Keratinocyte (primary cell): Measurements from ENCODE around the gene SPATS2. TPM values are rescaled to one million over a fixed set of nuclear protein-coding genes. Genes with fewer than 3 reads are reported as not detected.

ENCODE experiments used
- DNase-seq: peaks from one replicate; pipeline ENCODE4 v3.0.0-alpha.2; 2011; ENCODE audit warnings: low read depth, missing footprints, low spot score
- FAIRE-seq: peaks from 2 replicates; lab custom pipeline; 2011; peaks lifted over from hg19 to GRCh38; lab: Jason Lieb, UNC
- H2AFZ ChIP-seq: 2 replicates; pipeline ENCODE4 v1.6.0; 2012; ENCODE audit warnings: low read length, control low read depth, inconsistent platforms; ENCODE audit not compliant: control insufficient read depth
- H3K27ac ChIP-seq: 2 replicates; pipeline ENCODE4 v1.5.1; 2011; ENCODE audit warnings: low read length; ENCODE audit not compliant: control insufficient read depth, insufficient read depth
- H3K27me3 ChIP-seq: 3 replicates; pipeline ENCODE4 v1.6.0; 2011; ENCODE audit warnings: low read length; ENCODE audit not compliant: control insufficient read depth, insufficient read depth; ENCODE audit errors: extremely low read depth
- H3K36me3 ChIP-seq, 2 experiments: 2 replicates in 1 of 2; 3 replicates in 1 of 2; pipeline ENCODE4 v1.5.1; 2011; ENCODE audit warnings: low read length in 2 of 2, mild to moderate bottlenecking in 1 of 2; ENCODE audit not compliant: control insufficient read depth in 2 of 2, insufficient read depth in 2 of 2; ENCODE audit errors: extremely low read depth in 1 of 2
- H3K4me1 ChIP-seq: 3 replicates; pipeline ENCODE4 v1.5.1; 2011; ENCODE audit warnings: low read length; ENCODE audit not compliant: control insufficient read depth, insufficient read depth; ENCODE audit errors: extremely low read depth
- H3K4me2 ChIP-seq: 3 replicates; pipeline ENCODE4 v1.6.0; 2011; ENCODE audit warnings: low read depth, low read length; ENCODE audit not compliant: control insufficient read depth, insufficient read depth; ENCODE audit errors: extremely low read depth
- H3K4me3 ChIP-seq, 3 experiments: fragments of 200-600 bp in 1 of 3; sonication (generic) in 1 of 3; 2 replicates in 2 of 3; 3 replicates in 1 of 3; pipeline ENCODE4 v1.5.1; 2011 to 2016; ENCODE audit warnings: low read length in 3 of 3, mild to moderate bottlenecking in 3 of 3, control low read depth in 2 of 3, inconsistent platforms in 1 of 3, low read depth in 1 of 3, mixed read lengths in 1 of 3, mixed run types in 1 of 3, moderate library complexity in 1 of 3; ENCODE audit not compliant: control insufficient read depth in 2 of 3, insufficient read depth in 2 of 3; ENCODE audit errors: extremely low read depth in 1 of 3
- H3K79me2 ChIP-seq: 2 replicates; pipeline ENCODE4 v1.6.0; 2012; ENCODE audit warnings: low read length; ENCODE audit not compliant: control insufficient read depth, insufficient read depth
- H3K9ac ChIP-seq: 3 replicates; pipeline ENCODE4 v1.6.0; 2011; ENCODE audit warnings: low read length; ENCODE audit not compliant: control insufficient read depth, insufficient read depth; ENCODE audit errors: extremely low read depth
- H3K9me1 ChIP-seq: 3 replicates; pipeline ENCODE4 v1.6.0; 2011; ENCODE audit warnings: low read length; ENCODE audit not compliant: control insufficient read depth, insufficient read depth; ENCODE audit errors: extremely low read depth
- H3K9me3 ChIP-seq: 2 replicates; pipeline ENCODE4 v1.5.1; 2012; ENCODE audit warnings: low read depth, low read length; ENCODE audit not compliant: control insufficient read depth
- H4K20me1 ChIP-seq: 3 replicates; pipeline ENCODE4 v1.6.0; 2011; ENCODE audit warnings: low read length; ENCODE audit not compliant: control insufficient read depth, insufficient read depth; ENCODE audit errors: extremely low read depth
- CTCF ChIP-seq, 3 experiments: IDR thresholded peaks in 1 of 3; conservative IDR thresholded peaks in 1 of 3; optimal IDR thresholded peaks in 1 of 3; 2 replicates in 2 of 3; 3 replicates in 1 of 3; pipeline versions ENCODE3 to v1.5.1; 2011; ENCODE audit warnings: low read length in 3 of 3, mild to moderate bottlenecking in 3 of 3, moderate library complexity in 2 of 3, control low read depth in 1 of 3, inconsistent platforms in 1 of 3; ENCODE audit not compliant: insufficient read depth in 2 of 3; ENCODE audit errors: extremely low read depth in 1 of 3
- EZH2 ChIP-seq: IDR thresholded peaks from one replicate; pipeline ENCODE4 v1.6.1; 2012; ENCODE audit warnings: inconsistent platforms, mild to moderate bottlenecking, low read length, moderate library complexity
- dilution Hi-C: fragments of 300-500 bp; cut with MboI; formaldehyde crosslinking; loops from one replicate; pipeline ENCODE4 v1.7.0; 2020; ENCODE audit warnings: low sequenced_read_pairs; ENCODE audit not compliant: extremely low pct_ligation_motif_present
- polyA plus RNA-seq, 5 experiments: library from polyadenylated mRNA; depleted of rRNA in 3 of 5; stranded (reverse) in 3 of 5; stranded (forward) in 1 of 5; unstranded in 1 of 5; fragments of >200 nt; gene quantifications; 1 replicate in 1 of 5; 2 replicates in 3 of 5; 3 replicates in 1 of 5; pipeline versions ENCODE4 v1.2.1 to v1.2.3, GENCODE V29; 2011 to 2012; ENCODE audit warnings: missing spikeins in 2 of 5, low read depth in 1 of 5, low replicate concordance in 1 of 5

SPATS2 gene
- polyA plus RNA-seq, 1 donor (not counting 4 experiments of a cell fraction or from before 2014, with no cell fraction given): 47.9 TPM

GRCh38 chr12:49335118-49335954, 31.9 kb upstream of the SPATS2 start:
- FAIRE-seq: no peak

GRCh38 chr12:49335955-49336644, 31.2 kb upstream of the SPATS2 start:
- no peaks in the 10 kb centered on the region for H4K20me1 ChIP-seq
- H3K4me1 ChIP-seq: peaks cover 11% of the 10 kb centered on the region
- H3K9me3 ChIP-seq: no peaks in the 10 kb centered on the region
- no peak overlapping the region for H3K9ac ChIP-seq
- H3K4me2 ChIP-seq: peak overlapping the region; percentile 87
- H3K9me1 ChIP-seq: no peaks in the 10 kb centered on the region
- DNase-seq (no peak), FAIRE-seq (no peak)
- peak overlapping the region; percentile 88 for H2AFZ ChIP-seq
- no peaks in the 10 kb centered on the region for H3K79me2 ChIP-seq
- H3K27me3 ChIP-seq: peaks cover 20% of the 10 kb centered on the region
- H3K4me3 ChIP-seq: no peak overlapping the region
- H3K27ac ChIP-seq: no peak overlapping the region
- peaks cover 0 to 3% of the 10 kb centered on the region in 2 experiments for H3K36me3 ChIP-seq
- dilution Hi-C loops: no loop called here
- TF ChIP-seq EZH2 (no peak), CTCF (optimal IDR thresholded peaks at IDR 0.05 in 1 of 3, IDR thresholded peaks at IDR 0.05 in 1 of 3, conservative IDR thresholded peaks at IDR 0.05 in 1 of 3; ENCODE audit: extremely low read depth in 1 of 3, insufficient read depth in 2 of 3, low read length in 3 of 3) (no peak)

More at GRCh38 chr12:49335118-49335954, 31.9 kb upstream of the SPATS2 start:
- H4K20me1 ChIP-seq: no peaks in the 10 kb centered on the region
- H3K4me3 ChIP-seq: no peak overlapping the region
- DNase-seq: no peak
- no peaks in the 10 kb centered on the region for H3K9me1 ChIP-seq
- H3K9me3 ChIP-seq: no peaks in the 10 kb centered on the region
- H3K4me1 ChIP-seq: peaks cover 11% of the 10 kb centered on the region
- no peak overlapping the region for H2AFZ ChIP-seq
- no peak overlapping the region for H3K4me2 ChIP-seq
- peaks cover 16% of the 10 kb centered on the region for H3K27me3 ChIP-seq
- H3K27ac ChIP-seq: no peak overlapping the region
- TF ChIP-seq CTCF (optimal IDR thresholded peaks at IDR 0.05 in 1 of 3, IDR thresholded peaks at IDR 0.05 in 1 of 3, conservative IDR thresholded peaks at IDR 0.05 in 1 of 3; ENCODE audit: extremely low read depth in 1 of 3, insufficient read depth in 2 of 3, low read length in 3 of 3) (no peak), EZH2 (no peak)
- H3K79me2 ChIP-seq: no peaks in the 10 kb centered on the region
- peaks cover 0 to 10% of the 10 kb centered on the region in 2 experiments for H3K36me3 ChIP-seq
- H3K9ac ChIP-seq: no peak overlapping the region
- dilution Hi-C loops: no loop called here
